CD4-positive, alpha-beta memory T cell (primary cell): Measurements from ENCODE around the gene OR2AE1. TPM values are rescaled to one million over a fixed set of nuclear protein-coding genes. Genes with fewer than 3 reads are reported as not detected.
A peak's percentile ranks its signal among the peaks of the same experiment; 100 is the strongest.

ENCODE experiments used
- CTCF ChIA-PET: fragments of 350-600 bp; sonication (Branson Sonifier 250); formaldehyde crosslinking; loops from one replicate; lab custom pipeline; 2021; ENCODE audit warnings: inconsistent platforms; ENCODE audit not compliant: partially characterized antibody; lab: Charles Lee
- POLR2A ChIA-PET: fragments of 350-600 bp; sonication (Branson Sonifier 250); formaldehyde crosslinking; loops from one replicate; lab custom pipeline; 2021; ENCODE audit not compliant: partially characterized antibody; lab: Charles Lee
- DNase-seq, 5 donors: peaks; one replicate each; pipeline versions ENCODE4 v3.0.0 to v3.0.0-alpha.2; 2020 to 2022; ENCODE audit warnings: mixed read lengths in 1 of 5
- H3K27ac ChIP-seq: one replicate; pipeline ENCODE4 v1.7.0; 2013; ENCODE audit warnings: low read depth, low read length
- H3K27me3 ChIP-seq: 2 replicates; pipeline ENCODE4 v1.7.0; 2013; ENCODE audit warnings: mild to moderate bottlenecking, low read length, moderate library complexity; ENCODE audit not compliant: insufficient read depth
- H3K36me3 ChIP-seq: 2 replicates; pipeline ENCODE4 v1.7.0; 2013; ENCODE audit warnings: mild to moderate bottlenecking, low read length, moderate library complexity; ENCODE audit not compliant: insufficient read depth
- H3K4me1 ChIP-seq: 2 replicates; pipeline ENCODE4 v1.7.0; 2013; ENCODE audit warnings: mild to moderate bottlenecking, low read length, moderate library complexity; ENCODE audit not compliant: insufficient read depth
- H3K4me3 ChIP-seq, 2 donors: one replicate each; pipeline ENCODE4 v1.7.0; 2013; ENCODE audit warnings: low read length in 2 of 2, mild to moderate bottlenecking in 1 of 2
- H3K9me3 ChIP-seq, 2 donors: one replicate each; pipeline ENCODE4 v1.7.0; 2013; ENCODE audit warnings: low read length in 2 of 2, control low read depth in 1 of 2; ENCODE audit not compliant: control insufficient read depth in 1 of 2
- H3K27ac Mint-ChIP-seq, 7 donors: one replicate each; pipeline ENCODE4 v1.8.0; 2020 to 2021; ENCODE audit warnings: mixed read lengths in 7 of 7, mild to moderate bottlenecking in 6 of 7, inconsistent platforms in 3 of 7, moderate library complexity in 3 of 7
- H3K27me3 Mint-ChIP-seq, 2 donors: one replicate each; pipeline ENCODE4 v1.8.0; 2020 to 2021; ENCODE audit warnings: mixed read lengths in 2 of 2
- H3K36me3 Mint-ChIP-seq, 2 donors: one replicate each; pipeline ENCODE4 v1.8.0; 2020 to 2021; ENCODE audit warnings: mixed read lengths in 2 of 2, inconsistent platforms in 1 of 2, mild to moderate bottlenecking in 1 of 2
- H3K4me1 Mint-ChIP-seq, 4 donors: one replicate each; pipeline ENCODE4 v1.8.0; 2020 to 2021; ENCODE audit warnings: mixed read lengths in 4 of 4, mild to moderate bottlenecking in 1 of 4
- H3K4me3 Mint-ChIP-seq, 8 donors: one replicate each; pipeline ENCODE4 v1.8.0; 2020 to 2021; ENCODE audit warnings: mixed read lengths in 8 of 8, mild to moderate bottlenecking in 7 of 8, moderate library complexity in 6 of 8, inconsistent platforms in 3 of 8
- H3K9me3 Mint-ChIP-seq, 8 donors: one replicate each; pipeline ENCODE4 v1.8.0; 2020 to 2021; ENCODE audit warnings: mixed read lengths in 8 of 8, mild to moderate bottlenecking in 5 of 8, inconsistent platforms in 3 of 8, moderate library complexity in 1 of 8
- intact Hi-C: fragments of 100-400 bp; cut with micrococcal nuclease; formaldehyde crosslinking; loops from one replicate; pipeline ENCODE4 v1.15.1; 2023
- polyA plus RNA-seq, 2 donors: library from polyadenylated mRNA; unstranded; fragments of 300-500 nt; fragmentation: Illumina TruSeq; gene quantifications; one replicate each; pipeline ENCODE4 v1.2.3, GENCODE V29; 2021
- total RNA-seq, 2 experiments: library from RNA; stranded (reverse); gene quantifications; one replicate each; pipeline ENCODE4 v1.2.3, GENCODE V29; 2021

Gene OR2AE1
- total and polyA plus RNA-seq, 4 experiments from 2014 or later: not detected

- H3K4me3 ChIP-seq: no peak overlapping the region
- ChIA-PET CTCF (interaction anchor here (1.4 to 14.5 kb wide), 4 partner anchors 12 to 220 kb away, joined by 4 to 268 read pairs (median 5); no protein-coding TSS in a partner anchor), POLR2A (no interaction called here)
- H3K9me3 ChIP-seq: no peaks in the 10 kb centered on the region
- intact Hi-C loops: no loop called here
- peaks cover 36% of the 10 kb centered on the region for H3K36me3 ChIP-seq
- H3K27me3 ChIP-seq: no peaks in the 10 kb centered on the region
- no peak overlapping the region for H3K27ac ChIP-seq
- no peak for DNase-seq
- peaks cover 41 to 68% of the 10 kb centered on the region in 2 donors for H3K36me3 Mint-ChIP-seq
- H3K4me1 ChIP-seq: peaks cover 25% of the 10 kb centered on the region
- no peaks in the 10 kb centered on the region for H3K27me3 Mint-ChIP-seq
- H3K4me3 Mint-ChIP-seq: peak overlapping the region in 1 of 8 donors; percentile 54
- H3K4me1 Mint-ChIP-seq: peaks cover 33 to 65% (median 51%) of the 10 kb centered on the region in 4 donors
- H3K27ac Mint-ChIP-seq: peak overlapping the region in 2 of 7 donors; percentile 42 to 68
- H3K9me3 Mint-ChIP-seq: no peaks in the 10 kb centered on the region
These were observed 34.1 kb upstream of the OR2AE1 start for GRCh38 chr7:99910976-99911375.

- peaks cover 50% of the 10 kb centered on the region for H3K36me3 ChIP-seq
- no peaks in the 10 kb centered on the region for H3K4me1 ChIP-seq
- Mint-ChIP-seq H3K36me3 (peaks cover 54 to 74% of the 10 kb centered on the region in 2 donors), H3K4me1 (peaks cover 0 to 7% (median 5%) of the 10 kb centered on the region in 4 donors), H3K4me3 (no peak overlapping the region), H3K27ac (no peak overlapping the region), H3K9me3 (no peaks in the 10 kb centered on the region), H3K27me3 (no peaks in the 10 kb centered on the region)
- H3K27me3 ChIP-seq: no peaks in the 10 kb centered on the region
- ChIA-PET CTCF (no interaction called here), POLR2A (no interaction called here)
- H3K27ac ChIP-seq: no peak overlapping the region
- no peak overlapping the region for H3K4me3 ChIP-seq
- intact Hi-C loops: no loop called here
- no peak for DNase-seq
- no peaks in the 10 kb centered on the region for H3K9me3 ChIP-seq
These were observed 24.7 kb upstream of the OR2AE1 start for GRCh38 chr7:99901581-99901980.

GRCh38 chr7:99899830-99900519, 23.1 kb upstream of the OR2AE1 start:
- no peaks in the 10 kb centered on the region for H3K27me3 ChIP-seq
- Mint-ChIP-seq H3K4me1 (peaks cover 0 to 7% (median 6%) of the 10 kb centered on the region in 4 donors), H3K27ac (peak overlapping the region in 1 of 7 donors; percentile 25), H3K4me3 (no peak overlapping the region), H3K27me3 (no peaks in the 10 kb centered on the region), H3K36me3 (peaks cover 46 to 59% of the 10 kb centered on the region in 2 donors), H3K9me3 (no peaks in the 10 kb centered on the region)
- no peak overlapping the region for H3K27ac ChIP-seq
- H3K9me3 ChIP-seq: no peaks in the 10 kb centered on the region
- H3K4me3 ChIP-seq: no peak overlapping the region
- peaks cover 42% of the 10 kb centered on the region for H3K36me3 ChIP-seq
- H3K4me1 ChIP-seq: no peaks in the 10 kb centered on the region
- POLR2A ChIA-PET: no interaction called here
- CTCF ChIA-PET: no interaction called here
- DNase-seq: no peak
- intact Hi-C loops: no loop called here

- H3K27ac Mint-ChIP-seq: no peak overlapping the region
- Histone ChIP-seq H3K4me1 (no peaks in the 10 kb centered on the region), H3K36me3 (peaks cover 37% of the 10 kb centered on the region), H3K4me3 (no peak overlapping the region), H3K27ac (no peak overlapping the region), H3K9me3 (no peaks in the 10 kb centered on the region), H3K27me3 (no peaks in the 10 kb centered on the region)
- H3K27me3 Mint-ChIP-seq: no peaks in the 10 kb centered on the region
- peaks cover 0 to 7% (median 6%) of the 10 kb centered on the region in 4 donors for H3K4me1 Mint-ChIP-seq
- ChIA-PET POLR2A (no interaction called here), CTCF (no interaction called here)
- intact Hi-C loops: no loop called here
- no peak overlapping the region for H3K4me3 Mint-ChIP-seq
- no peak for DNase-seq
- no peaks in the 10 kb centered on the region for H3K9me3 Mint-ChIP-seq
- peaks cover 41 to 53% of the 10 kb centered on the region in 2 donors for H3K36me3 Mint-ChIP-seq
These were observed 22.0 kb upstream of the OR2AE1 start for GRCh38 chr7:99898836-99899235.

- Histone ChIP-seq H3K9me3 (no peaks in the 10 kb centered on the region), H3K27me3 (no peaks in the 10 kb centered on the region), H3K27ac (no peak overlapping the region), H3K36me3 (peaks cover 28% of the 10 kb centered on the region), H3K4me1 (no peaks in the 10 kb centered on the region), H3K4me3 (no peak overlapping the region)
- peak overlapping the region in 1 of 7 donors; percentile 17 for H3K27ac Mint-ChIP-seq
- no peaks in the 10 kb centered on the region for H3K9me3 Mint-ChIP-seq
- H3K27me3 Mint-ChIP-seq: no peaks in the 10 kb centered on the region
- H3K4me3 Mint-ChIP-seq: no peak overlapping the region
- ChIA-PET CTCF (no interaction called here), POLR2A (no interaction called here)
- H3K36me3 Mint-ChIP-seq: peaks cover 40 to 49% of the 10 kb centered on the region in 2 donors
- peaks cover 0 to 6% (median 5%) of the 10 kb centered on the region in 4 donors for H3K4me1 Mint-ChIP-seq
- no peak for DNase-seq
- intact Hi-C loops: no loop called here
These were observed 21.2 kb upstream of the OR2AE1 start for GRCh38 chr7:99898023-99898357.

- intact Hi-C loops: no loop called here
- peak overlapping the region in 2 of 7 donors; percentile 17 to 36 for H3K27ac Mint-ChIP-seq
- Histone ChIP-seq H3K36me3 (peaks cover 24% of the 10 kb centered on the region), H3K4me1 (no peaks in the 10 kb centered on the region), H3K27ac (no peak overlapping the region), H3K27me3 (no peaks in the 10 kb centered on the region), H3K4me3 (no peak overlapping the region), H3K9me3 (no peaks in the 10 kb centered on the region)
- ChIA-PET POLR2A (no interaction called here), CTCF (no interaction called here)
- H3K9me3 Mint-ChIP-seq: no peaks in the 10 kb centered on the region
- DNase-seq: no peak
- no peak overlapping the region for H3K4me3 Mint-ChIP-seq
- H3K27me3 Mint-ChIP-seq: no peaks in the 10 kb centered on the region
- peaks cover 40 to 49% of the 10 kb centered on the region in 2 donors for H3K36me3 Mint-ChIP-seq
- H3K4me1 Mint-ChIP-seq: peaks cover 0 to 6% (median 4%) of the 10 kb centered on the region in 4 donors
These were observed 20.6 kb upstream of the OR2AE1 start for GRCh38 chr7:99897322-99898022.

GRCh38 chr7:99894738-99895137, 17.9 kb upstream of the OR2AE1 start:
- Mint-ChIP-seq H3K36me3 (peaks cover 49 to 51% of the 10 kb centered on the region in 2 donors), H3K9me3 (peaks cover 0 to 5% (median 0%) of the 10 kb centered on the region in 8 donors), H3K4me1 (peaks cover 0 to 12% (median 3%) of the 10 kb centered on the region in 4 donors), H3K27ac (no peak overlapping the region), H3K27me3 (no peaks in the 10 kb centered on the region), H3K4me3 (no peak overlapping the region)
- no peak overlapping the region for H3K27ac ChIP-seq
- H3K36me3 ChIP-seq: peaks cover 17% of the 10 kb centered on the region
- no peaks in the 10 kb centered on the region for H3K9me3 ChIP-seq
- no peak overlapping the region for H3K4me3 ChIP-seq
- H3K27me3 ChIP-seq: no peaks in the 10 kb centered on the region
- no peak for DNase-seq
- no peaks in the 10 kb centered on the region for H3K4me1 ChIP-seq
- POLR2A ChIA-PET: no interaction called here
- CTCF ChIA-PET: no interaction called here
- intact Hi-C loops: no loop called here
